MCF 10A (cell line): Measurements from ENCODE around the gene ZNF503. TPM values are rescaled to one million over a fixed set of nuclear protein-coding genes. Genes with fewer than 3 reads are reported as not detected.

Experiments
- BruUV-seq: library from RNA; stranded (reverse); fragments of 400-500 nt; replicated peaks from 2 replicates; lab custom pipeline; 2021; lab: Mats Ljungman, UMichigan
- CTCF ChIA-PET: fragments of 300-600 bp; sonication (Branson Sonifier 250); formaldehyde crosslinking; extraction: SDS; loops from one replicate; lab custom pipeline; 2021; ENCODE audit warnings: antibody characterized with exemption, inconsistent platforms; lab: Yijun Ruan, JAX
- POLR2A ChIA-PET: fragments of 300-600, 350-650 bp; sonication (Branson Sonifier 250); formaldehyde crosslinking; extraction: SDS; loops from one replicate; lab custom pipeline; 2020; ENCODE audit warnings: antibody characterized with exemption, inconsistent platforms; lab: Yijun Ruan, JAX
- DNase-seq: peaks from one replicate; pipeline ENCODE4 v3.0.0-alpha.2; 2018; ENCODE audit not compliant: unreplicated experiment
- H3K27ac Mint-ChIP-seq: one replicate; pipeline ENCODE4 v1.8.0; 2022; ENCODE audit warnings: mild to moderate bottlenecking, low read depth, mixed read lengths; ENCODE audit not compliant: unreplicated experiment
- H3K27me3 Mint-ChIP-seq: one replicate; pipeline ENCODE4 v1.8.0; 2022; ENCODE audit warnings: mixed read lengths; ENCODE audit not compliant: insufficient read depth, unreplicated experiment
- H3K36me3 Mint-ChIP-seq: one replicate; pipeline ENCODE4 v1.8.0; 2022; ENCODE audit warnings: mild to moderate bottlenecking, moderate library complexity, mixed read lengths; ENCODE audit not compliant: insufficient read depth, unreplicated experiment
- H3K4me1 Mint-ChIP-seq: one replicate; pipeline ENCODE4 v1.8.0; 2022; ENCODE audit warnings: mixed read lengths; ENCODE audit not compliant: insufficient read depth, unreplicated experiment
- H3K4me3 Mint-ChIP-seq: one replicate; pipeline ENCODE4 v1.8.0; 2022; ENCODE audit warnings: mild to moderate bottlenecking, moderate library complexity, mixed read lengths; ENCODE audit not compliant: unreplicated experiment
- H3K9me3 Mint-ChIP-seq: one replicate; pipeline ENCODE4 v1.8.0; 2022; ENCODE audit warnings: mixed read lengths; ENCODE audit not compliant: unreplicated experiment
- CTCF ChIP-seq: fragments of 200-600 bp; IDR thresholded peaks from one replicate; pipeline ENCODE4 v1.8.0; 2022; ENCODE audit warnings: antibody characterized with exemption, mild to moderate bottlenecking; ENCODE audit not compliant: unreplicated experiment
- intact Hi-C: fragments of 100-400 bp; cut with micrococcal nuclease; formaldehyde crosslinking; loops from 2 replicates; pipeline ENCODE4 v1.14.1; 2022
- total RNA-seq: library from RNA; stranded (reverse); gene quantifications from 2 replicates; pipeline ENCODE4 v1.2.3, GENCODE V29; 2022

Gene ZNF503
- total RNA-seq, 1 experiment from 2014 or later: 7.3 TPM

GRCh38 chr10:75429159-75429827 lies 27.7 kb upstream of the ZNF503 start:
- peak overlapping the region; percentile 83 for H3K27ac Mint-ChIP-seq
- CTCF ChIA-PET: interaction anchor here (0.5 to 1.2 kb wide), 9 partner anchors 14 to 481 kb away, joined by 3 to 6 read pairs (median 3); partner anchors contain the start of gene ZNF503
- H3K4me3 Mint-ChIP-seq: peak overlapping the region; percentile 41
- BruUV-seq: no TSS peak
- DNase-seq: peak; percentile 85
- peaks cover 27% of the 10 kb centered on the region for H3K4me1 Mint-ChIP-seq
- no peaks in the 10 kb centered on the region for H3K9me3 Mint-ChIP-seq
- intact Hi-C loops: no loop called here
- no peaks in the 10 kb centered on the region for H3K27me3 Mint-ChIP-seq
- H3K36me3 Mint-ChIP-seq: no peaks in the 10 kb centered on the region
- POLR2A ChIA-PET: interaction anchor here (0.6 to 4.5 kb wide), 14 partner anchors 12 to 750 kb away, joined by 3 to 54 read pairs (median 4); partner anchors contain the start of gene ZNF503
- TF ChIP-seq CTCF: no peak

GRCh38 chr10:75428434-75429158 lies 27.0 kb upstream of the ZNF503 start:
- peak; percentile 90 for DNase-seq
- Mint-ChIP-seq H3K36me3 (no peaks in the 10 kb centered on the region), H3K27me3 (no peaks in the 10 kb centered on the region), H3K27ac (peak overlapping the region; percentile 83), H3K4me1 (peaks cover 27% of the 10 kb centered on the region), H3K4me3 (peak overlapping the region; percentile 41), H3K9me3 (no peaks in the 10 kb centered on the region)
- intact Hi-C loops: no loop called here
- TF ChIP-seq CTCF: no peak
- ChIA-PET POLR2A (interaction anchor here (0.6 to 4.5 kb wide), 12 partner anchors 11 to 749 kb away, joined by 3 to 54 read pairs (median 6); partner anchors contain the start of gene ZNF503), CTCF (interaction anchor here (0.5 to 1.2 kb wide), 10 partner anchors 13 to 478 kb away, joined by 3 to 6 read pairs (median 3); partner anchors contain the start of gene ZNF503)
- TSS peak; percentile 47 for BruUV-seq

GRCh38 chr10:75427951-75428350 lies 26.4 kb upstream of the ZNF503 start:
- H3K36me3 Mint-ChIP-seq: no peaks in the 10 kb centered on the region
- H3K4me1 Mint-ChIP-seq: peaks cover 27% of the 10 kb centered on the region
- no peak for TF ChIP-seq CTCF
- DNase-seq: no peak
- H3K27me3 Mint-ChIP-seq: no peaks in the 10 kb centered on the region
- POLR2A ChIA-PET: interaction anchor here (0.6 to 4.5 kb wide), 7 partner anchors 11 to 223 kb away, joined by 3 to 54 read pairs (median 10); partner anchors contain the start of gene ZNF503
- BruUV-seq: no TSS peak
- intact Hi-C loops: no loop called here
- no peak overlapping the region for H3K4me3 Mint-ChIP-seq
- no peaks in the 10 kb centered on the region for H3K9me3 Mint-ChIP-seq
- H3K27ac Mint-ChIP-seq: peak overlapping the region; percentile 83
- CTCF ChIA-PET: interaction anchor here (0.5 to 1.2 kb wide), 5 partner anchors 24 to 460 kb away, joined by 3 to 5 read pairs (median 3); partner anchors contain the start of gene ZNF503

GRCh38 chr10:75426880-75427279 lies 25.3 kb upstream of the ZNF503 start:
- peaks cover 27% of the 10 kb centered on the region for H3K4me1 Mint-ChIP-seq
- no peak overlapping the region for H3K27ac Mint-ChIP-seq
- no peaks in the 10 kb centered on the region for H3K36me3 Mint-ChIP-seq
- intact Hi-C loops: no loop called here
- TF ChIP-seq CTCF: no peak
- H3K27me3 Mint-ChIP-seq: no peaks in the 10 kb centered on the region
- no peak overlapping the region for H3K4me3 Mint-ChIP-seq
- no peaks in the 10 kb centered on the region for H3K9me3 Mint-ChIP-seq
- ChIA-PET POLR2A (interaction anchor here (0.6 to 4.3 kb wide), 2 partner anchors 42 to 96 kb away, joined by 3 to 19 read pairs; no protein-coding TSS in a partner anchor), CTCF (interaction anchor here (1.3 kb wide), 1 partner anchor 70 kb away, joined by 3 read pairs; no protein-coding TSS in a partner anchor)
- DNase-seq: no peak
- no TSS peak for BruUV-seq
